Measurements from ENCODE around the gene PALLD.

Gene PALLD

GRCh38 chr4:168461821-168462220, 35.0 kb upstream of the PALLD start:
- Histone ChIP-seq H3K27me3 (ENCODE audit: insufficient read depth, low read depth, severe bottlenecking) (no peaks in the 10 kb centered on the region), H3K27ac (peak overlapping the region; percentile 19; the same call in 1 of the 2 replicates), H3K9me3 (ENCODE audit: severe bottlenecking) (peaks cover 3% of the 10 kb centered on the region), H3K4me3 (ENCODE audit: low read depth, low read length) (no peak overlapping the region), H3K36me3 (no peaks in the 10 kb centered on the region)
- no peak for TF ChIP-seq CTCF (IDR thresholded peaks at IDR 0.05; ENCODE audit: low read depth, low read length)
- DNase-seq, result no peak

GRCh38 chr4:168472920-168473319, 23.9 kb upstream of the PALLD start:
- no peak for DNase-seq
- Histone ChIP-seq H3K36me3 (no peaks in the 10 kb centered on the region), H3K27me3 (ENCODE audit: insufficient read depth, low read depth, severe bottlenecking) (no peaks in the 10 kb centered on the region), H3K9me3 (ENCODE audit: severe bottlenecking) (peaks cover under 1% of the 10 kb centered on the region), H3K27ac (no peak overlapping the region), H3K4me3 (ENCODE audit: low read depth, low read length) (no peak overlapping the region)
- TF ChIP-seq CTCF (IDR thresholded peaks at IDR 0.05; ENCODE audit: low read depth, low read length), result no peak

- no peak for TF ChIP-seq CTCF (IDR thresholded peaks at IDR 0.05; ENCODE audit: low read depth, low read length)
- DNase-seq, result no peak
- no peaks in the 10 kb centered on the region for H3K27me3 ChIP-seq (ENCODE audit: insufficient read depth, low read depth, severe bottlenecking)
- no peak overlapping the region for H3K4me3 ChIP-seq (ENCODE audit: low read depth, low read length)
- H3K27ac ChIP-seq, result no peak overlapping the region
- H3K9me3 ChIP-seq (ENCODE audit: severe bottlenecking), result peaks cover 4% of the 10 kb centered on the region
- H3K36me3 ChIP-seq, result no peaks in the 10 kb centered on the region
Observed at GRCh38 chr4:168474660-168475320, 22.1 kb upstream of the PALLD start.

- Histone ChIP-seq H3K4me3 (ENCODE audit: low read depth, low read length) (no peak overlapping the region), H3K27ac (no peak overlapping the region), H3K9me3 (ENCODE audit: severe bottlenecking) (peaks cover 4% of the 10 kb centered on the region), H3K27me3 (ENCODE audit: insufficient read depth, low read depth, severe bottlenecking) (no peaks in the 10 kb centered on the region), H3K36me3 (no peaks in the 10 kb centered on the region)
- peak; percentile 44 for DNase-seq
- TF ChIP-seq CTCF (IDR thresholded peaks at IDR 0.05; ENCODE audit: low read depth, low read length), result no peak
Observed at GRCh38 chr4:168475745-168476144, 21.1 kb upstream of the PALLD start.

- H3K36me3 ChIP-seq, result no peaks in the 10 kb centered on the region
- H3K4me3 ChIP-seq (ENCODE audit: low read depth, low read length), result no peak overlapping the region
Observed at GRCh38 chr4:168478868-168479267, 18.0 kb upstream of the PALLD start.

More at GRCh38 chr4:168478868-168479267, 18.0 kb upstream of the PALLD start:
- H3K27me3 ChIP-seq (ENCODE audit: insufficient read depth, low read depth, severe bottlenecking), result no peaks in the 10 kb centered on the region
- TF ChIP-seq CTCF (IDR thresholded peaks at IDR 0.05; ENCODE audit: low read depth, low read length), result no peak
- H3K9me3 ChIP-seq (ENCODE audit: severe bottlenecking), result peaks cover 4% of the 10 kb centered on the region
- H3K27ac ChIP-seq, result no peak overlapping the region
- DNase-seq, result no peak

Data from WERI-Rb-1 (cell line).